Right lobe of liver (tissue), 6 donors: ENCODE results near the gene RIMBP2. TPM values are rescaled to one million over a fixed set of nuclear protein-coding genes. Genes with fewer than 3 reads are reported as not detected.

Source experiments
- ATAC-seq, 4 donors: fragments of 200-7000 bp; cut with Tn5 transposase; one replicate each; pipeline ENCODE4 v1.9.1; 2020; ENCODE audit warnings: mild to moderate bottlenecking in 4 of 4, moderate library complexity in 4 of 4
- DNase-seq, 3 donors: peaks; one replicate each; pipeline ENCODE4 v3.0.0-alpha.2; 2020
- H3K27ac ChIP-seq, 3 donors: fragments of 200-600 bp; one replicate each; pipeline ENCODE4 v1.8.0; 2022
- H3K27me3 ChIP-seq, 2 donors: fragments of 200-600 bp; one replicate each; pipeline ENCODE4 v1.8.0; 2022
- H3K36me3 ChIP-seq, 4 donors: fragments of 200-600 bp; sonication (generic) in 1 of 4; one replicate each; pipeline versions ENCODE4 v1.5.1 to v1.8.0; 2017 to 2022; ENCODE audit warnings: control low read depth in 1 of 4
- H3K4me1 ChIP-seq, 4 donors: fragments of 200-600 bp; sonication (generic) in 1 of 4; one replicate each; pipeline versions ENCODE4 v1.5.1 to v1.8.0; 2017 to 2022; ENCODE audit warnings: control low read depth in 1 of 4
- H3K4me3 ChIP-seq, 3 donors: fragments of 200-600 bp; one replicate each; pipeline ENCODE4 v1.8.0; 2022
- H3K9me3 ChIP-seq, 4 donors: fragments of 200-600 bp; sonication (generic) in 1 of 4; one replicate each; pipeline versions ENCODE4 v1.5.1 to v1.8.0; 2017 to 2022; ENCODE audit warnings: control low read depth in 1 of 4
- CTCF ChIP-seq, 4 donors: fragments of 200-600 bp in 3 of 4; fragments of 450-650 bp in 1 of 4; IDR thresholded peaks; one replicate each; pipeline versions ENCODE4 v1.5.1 to v1.8.0; 2016 to 2022; ENCODE audit warnings: antibody characterized with exemption in 4 of 4, mild to moderate bottlenecking in 2 of 4
- POLR2A ChIP-seq: fragments of 450-650 bp; IDR thresholded peaks from one replicate; pipeline ENCODE4 v1.6.1; 2017; ENCODE audit warnings: antibody characterized with exemption, mild to moderate bottlenecking
- WGBS: methylation state at CpG from one replicate; pipeline ENCODE4 v1.1.6; 2018; ENCODE audit warnings: low coverage, low lambda C conversion rate; ENCODE audit not compliant: insufficient coverage; ENCODE audit errors: missing lambda C conversion rate; 5-methylcytosine and 5-hydroxymethylcytosine counted together
- intact Hi-C, 2 donors: fragments of 100-400 bp; cut with DNase I; formaldehyde crosslinking; loops; one replicate each; pipeline versions ENCODE4 v1.11.2 to v1.14.1; 2022
- total RNA-seq, 6 experiments: library from RNA; depleted of rRNA in 2 of 6; stranded (reverse); fragments of >200 nt in 2 of 6; fragmentation: NEBNext Ultra II Directional in 3 of 6; extraction: Animal tissue kit (Norgen Biotek cat#: 25700) in 3 of 6; gene quantifications; one replicate each; pipeline versions ENCODE4 v1.1.0 to v1.2.4, GENCODE V29; 2016 to 2023
- donor health status: DM: no; HTN: yes; CAD: no.
- donor health status: DM: no; HTN: no; CAD: no.
- donor health status: DM: no; HTN: no; CAD: no.
- donor health status: DM: no; HTN: yes; CAD: no.
- donor health status: DM: no; HTN: yes; CAD: no.

The RIMBP2 gene
- total RNA-seq, 6 experiments from 2014 or later: 0.04 to 0.19 TPM; not detected in 4

- DNase-seq: no peak
- no peaks in the 10 kb centered on the region for H3K9me3 ChIP-seq
- no peak for TF ChIP-seq CTCF (IDR thresholded peaks at IDR 0.05)
- TF ChIP-seq POLR2A: no peak
- H3K4me1 ChIP-seq: no peaks in the 10 kb centered on the region
- ATAC-seq: no peak
- H3K27me3 ChIP-seq: no peaks in the 10 kb centered on the region
- no peaks in the 10 kb centered on the region for H3K36me3 ChIP-seq
- WGBS: 0% methylated on average over 2 of the region's 5 CpGs
- H3K27ac ChIP-seq: no peak overlapping the region
- H3K4me3 ChIP-seq: no peak overlapping the region
- intact Hi-C loops: no loop called here
Observed at GRCh38 chr12:130514149-130514551, 201.9 kb downstream of the RIMBP2 start.

- no peak for TF ChIP-seq CTCF (IDR thresholded peaks at IDR 0.05)
- TF ChIP-seq POLR2A: no peak
- WGBS: 50% methylated on average over 2 of the region's 2 CpGs
- H3K27me3 ChIP-seq: no peaks in the 10 kb centered on the region
- no peak overlapping the region for H3K4me3 ChIP-seq
- no peaks in the 10 kb centered on the region for H3K36me3 ChIP-seq
- no peaks in the 10 kb centered on the region for H3K4me1 ChIP-seq
- ATAC-seq (no peak), DNase-seq (no peak)
- intact Hi-C loops: no loop called here
- no peak overlapping the region for H3K27ac ChIP-seq
- H3K9me3 ChIP-seq: no peaks in the 10 kb centered on the region
Observed at GRCh38 chr12:130513556-130513955, 202.5 kb downstream of the RIMBP2 start.

- DNase-seq (no peak), ATAC-seq (no peak)
- Histone ChIP-seq H3K27ac (no peak overlapping the region), H3K36me3 (no peaks in the 10 kb centered on the region), H3K4me3 (no peak overlapping the region), H3K27me3 (no peaks in the 10 kb centered on the region), H3K9me3 (no peaks in the 10 kb centered on the region), H3K4me1 (no peaks in the 10 kb centered on the region)
- WGBS: 51% methylated on average over 7 of the region's 12 CpGs
- intact Hi-C loops: no loop called here
- TF ChIP-seq POLR2A: no peak
- no peak for TF ChIP-seq CTCF (IDR thresholded peaks at IDR 0.05)
Observed at GRCh38 chr12:130511285-130511684, 204.8 kb downstream of the RIMBP2 start.

GRCh38 chr12:130509454-130509853 is 206.6 kb downstream of the RIMBP2 start:
- H3K36me3 ChIP-seq: no peaks in the 10 kb centered on the region
- ATAC-seq (no peak), DNase-seq (no peak)
- no peak overlapping the region for H3K4me3 ChIP-seq
- no peak for TF ChIP-seq POLR2A
- no peak for TF ChIP-seq CTCF (IDR thresholded peaks at IDR 0.05)
- no peaks in the 10 kb centered on the region for H3K9me3 ChIP-seq
- intact Hi-C loops: no loop called here
- H3K27me3 ChIP-seq: no peaks in the 10 kb centered on the region
- H3K27ac ChIP-seq: no peak overlapping the region
- WGBS: no CpG with 5 or more reads among the region's 5 CpGs
- H3K4me1 ChIP-seq: no peaks in the 10 kb centered on the region

GRCh38 chr12:130508847-130509246 is 207.3 kb downstream of the RIMBP2 start:
- WGBS: 40% methylated on average over 1 of the region's 6 CpGs
- H3K36me3 ChIP-seq: no peaks in the 10 kb centered on the region
- H3K27me3 ChIP-seq: no peaks in the 10 kb centered on the region
- H3K4me1 ChIP-seq: no peaks in the 10 kb centered on the region
- DNase-seq (no peak), ATAC-seq (no peak)
- TF ChIP-seq CTCF (IDR thresholded peaks at IDR 0.05): no peak
- no peak for TF ChIP-seq POLR2A
- H3K27ac ChIP-seq: no peak overlapping the region
- no peak overlapping the region for H3K4me3 ChIP-seq
- intact Hi-C loops: no loop called here
- no peaks in the 10 kb centered on the region for H3K9me3 ChIP-seq
